OCI-LY7 (cell line): Measurements from ENCODE around the gene TOP3A. TPM values are rescaled to one million over a fixed set of nuclear protein-coding genes. Genes with fewer than 3 reads are reported as not detected.

Experiments used
- BruUV-seq: library from RNA; stranded (reverse); fragments of 400-500 nt; replicated peaks from 2 replicates; lab custom pipeline; 2021; lab: Mats Ljungman, UMichigan
- CTCF ChIA-PET: fragments of 300-600 bp; sonication (Branson Sonifier 250); formaldehyde crosslinking; loops from one replicate; lab custom pipeline; 2022; ENCODE audit warnings: antibody characterized with exemption; ENCODE audit not compliant: unreplicated experiment; lab: Charles Lee
- POLR2A ChIA-PET: fragments of 300-600 bp; sonication (Branson Sonifier 250); formaldehyde crosslinking; loops from one replicate; lab custom pipeline; 2022; ENCODE audit warnings: antibody characterized with exemption; lab: Charles Lee
- DNase-seq: peaks from one replicate; pipeline ENCODE4 v3.0.0-alpha.2; 2015; ENCODE audit warnings: low spot score
- H2AFZ ChIP-seq: fragments of 200-600 bp; sonication (generic), shearing (Covaris generic); 2 replicates; pipeline ENCODE4 v1.6.1; 2014; ENCODE audit warnings: mild to moderate bottlenecking, antibody characterized with exemption, low read length, moderate library complexity
- H3K27ac ChIP-seq: fragments of 200-600 bp; sonication (generic); 2 replicates; pipeline ENCODE4 v1.5.1; 2014; ENCODE audit warnings: mixed run types, low read depth, mild to moderate bottlenecking, moderate library complexity, low read length, inconsistent platforms; ENCODE audit not compliant: poor library complexity, severe bottlenecking
- H3K36me3 ChIP-seq: fragments of 200-600 bp; sonication (generic); 2 replicates; pipeline ENCODE4 v1.6.1; 2014; ENCODE audit warnings: mild to moderate bottlenecking, antibody characterized with exemption, low read length, moderate library complexity, mixed read lengths; ENCODE audit not compliant: insufficient read depth
- H3K4me1 ChIP-seq: fragments of 200-600 bp; sonication (generic); 2 replicates; pipeline ENCODE4 v1.5.1; 2014; ENCODE audit warnings: mild to moderate bottlenecking, low read length; ENCODE audit not compliant: insufficient read depth, poor library complexity, severe bottlenecking
- H3K4me2 ChIP-seq: fragments of 200-600 bp; sonication (generic); 2 replicates; pipeline ENCODE4 v1.6.1; 2014; ENCODE audit warnings: mild to moderate bottlenecking, low read length
- H3K4me3 ChIP-seq: fragments of 200-600 bp; sonication (generic); 2 replicates; pipeline ENCODE4 v1.5.1; 2014; ENCODE audit warnings: mild to moderate bottlenecking, low read depth, low read length; ENCODE audit not compliant: poor library complexity, severe bottlenecking
- H3K79me2 ChIP-seq: fragments of 200-600 bp; sonication (generic); 2 replicates; pipeline ENCODE4 v1.6.1; 2016; ENCODE audit warnings: low read depth, mild to moderate bottlenecking, low read length, moderate library complexity, mixed read lengths; ENCODE audit not compliant: insufficient read depth
- H3K9me2 ChIP-seq: fragments of 200-600 bp; sonication (generic); 2 replicates; pipeline ENCODE4 v1.6.1; 2016; ENCODE audit warnings: mild to moderate bottlenecking, low read length, mixed read lengths; ENCODE audit not compliant: insufficient read depth
- H3K9me3 ChIP-seq: fragments of 200-600 bp; sonication (generic); 2 replicates; pipeline ENCODE4 v1.6.1; 2014; ENCODE audit warnings: mild to moderate bottlenecking, mixed run types, low read length, mixed read lengths
- H4K20me1 ChIP-seq: fragments of 200-600 bp; sonication (generic); 2 replicates; pipeline ENCODE4 v1.6.1; 2014; ENCODE audit warnings: mild to moderate bottlenecking, antibody characterized with exemption, low read length, moderate library complexity, mixed read lengths; ENCODE audit not compliant: insufficient read depth
- EZH2phosphoT487 ChIP-seq: fragments of 200-600 bp; sonication (generic); IDR thresholded peaks from 2 replicates; pipeline ENCODE4 v1.6.1; 2018; ENCODE audit warnings: low read depth, borderline replicate concordance, mild to moderate bottlenecking, mixed run types, antibody characterized with exemption, low read length, moderate library complexity, mixed read lengths
- intact Hi-C: fragments of 100-400 bp; cut with micrococcal nuclease; formaldehyde crosslinking; loops from one replicate; pipeline ENCODE4 v1.10.0; 2022; ENCODE audit not compliant: unreplicated experiment
- total RNA-seq, 2 experiments: library from RNA; depleted of rRNA in 1 of 2; stranded (reverse); fragments of >200 nt in 1 of 2; shearing (Covaris generic) in 1 of 2; gene quantifications; 2 replicates each; pipeline ENCODE4 v1.2.3, GENCODE V29; 2014 to 2022
- TF ChIP-seq, protein P1 (sequence below): fragments of 200-600 bp; sonication (generic); conservative IDR thresholded peaks from 2 replicates; pipeline ENCODE4 v1.5.1; 2014; ENCODE audit warnings: mild to moderate bottlenecking, antibody characterized with exemption, low read length, moderate library complexity, mixed read lengths

TOP3A gene
- total RNA-seq, 2 experiments from 2014 or later = 48.3 to 64.4 TPM

DNA sequence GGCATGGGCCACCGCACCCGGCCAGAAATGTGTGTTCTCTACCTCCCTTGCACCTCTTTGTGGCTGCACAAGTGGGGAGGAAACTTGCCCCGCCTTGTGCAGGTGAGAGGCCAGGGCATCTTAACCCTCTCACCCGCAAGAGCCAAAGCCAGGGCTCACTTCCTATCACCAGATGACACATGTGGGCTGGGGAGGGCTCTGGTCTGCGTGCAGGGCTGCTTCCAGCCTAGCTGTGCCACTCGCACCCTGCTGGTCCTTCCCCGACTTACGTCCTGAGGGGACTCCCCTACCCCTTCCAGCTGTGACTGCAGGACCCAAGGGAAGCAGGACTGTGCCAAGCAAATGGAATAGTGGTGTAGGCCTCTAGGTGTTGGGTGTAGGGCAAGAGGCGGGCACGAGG is 47.4 kb downstream of the TOP3A start:
- H2AFZ ChIP-seq = no peak overlapping the region

DNA sequence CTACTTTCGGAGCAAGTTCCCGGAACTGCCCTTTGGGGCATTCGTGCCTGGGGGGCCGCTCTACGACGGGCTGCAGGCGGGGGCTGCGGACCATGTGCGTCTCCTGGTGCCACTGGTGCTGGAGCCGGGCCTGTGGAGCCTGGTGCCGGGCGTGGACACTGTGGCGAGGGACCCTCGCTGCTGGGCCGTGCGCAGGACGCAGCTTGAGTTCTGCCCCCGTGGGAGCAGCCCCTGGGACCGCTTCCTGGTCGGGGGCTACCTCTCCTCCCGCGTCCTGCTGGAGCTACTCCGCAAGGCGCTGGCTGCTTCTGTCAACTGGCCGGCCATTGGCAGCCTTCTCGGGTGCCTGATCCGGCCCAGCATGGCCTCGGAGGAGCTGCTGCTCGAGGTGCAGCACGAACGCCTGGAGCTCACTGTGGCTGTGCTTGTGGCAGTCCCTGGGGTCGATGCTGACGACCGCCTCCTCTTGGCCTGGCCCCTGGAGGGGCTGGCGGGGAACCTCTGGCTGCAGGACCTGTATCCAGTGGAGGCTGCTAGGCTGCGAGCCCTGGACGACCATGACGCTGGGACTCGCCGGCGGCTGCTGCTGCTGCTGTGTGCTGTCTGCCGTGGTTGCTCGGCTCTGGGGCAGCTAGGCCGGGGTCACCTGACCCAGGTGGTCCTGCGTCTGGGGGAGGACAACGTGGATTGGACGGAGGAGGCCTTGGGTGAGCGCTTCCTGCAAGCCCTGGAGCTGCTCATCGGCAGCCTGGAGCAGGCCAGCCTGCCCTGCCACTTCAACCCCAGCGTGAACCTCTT is 50.7 kb downstream of the TOP3A start:
- DNase-seq = no peak
- CTCF ChIA-PET = no interaction called here
- Histone ChIP-seq H3K36me3 (no peaks in the 10 kb centered on the region; the same call in 1 of the 2 replicates), H4K20me1 (no peaks in the 10 kb centered on the region), H3K4me2 (no peak overlapping the region), H3K4me3 (no peak overlapping the region), H3K27ac (no peak overlapping the region), H3K9me3 (no peaks in the 10 kb centered on the region), H3K79me2 (no peaks in the 10 kb centered on the region), H3K9me2 (no peaks in the 10 kb centered on the region), H3K4me1 (peaks cover 18% of the 10 kb centered on the region), H2AFZ (no peak overlapping the region)
- intact Hi-C loops = no loop called here
- TF ChIP-seq, protein P1, sequence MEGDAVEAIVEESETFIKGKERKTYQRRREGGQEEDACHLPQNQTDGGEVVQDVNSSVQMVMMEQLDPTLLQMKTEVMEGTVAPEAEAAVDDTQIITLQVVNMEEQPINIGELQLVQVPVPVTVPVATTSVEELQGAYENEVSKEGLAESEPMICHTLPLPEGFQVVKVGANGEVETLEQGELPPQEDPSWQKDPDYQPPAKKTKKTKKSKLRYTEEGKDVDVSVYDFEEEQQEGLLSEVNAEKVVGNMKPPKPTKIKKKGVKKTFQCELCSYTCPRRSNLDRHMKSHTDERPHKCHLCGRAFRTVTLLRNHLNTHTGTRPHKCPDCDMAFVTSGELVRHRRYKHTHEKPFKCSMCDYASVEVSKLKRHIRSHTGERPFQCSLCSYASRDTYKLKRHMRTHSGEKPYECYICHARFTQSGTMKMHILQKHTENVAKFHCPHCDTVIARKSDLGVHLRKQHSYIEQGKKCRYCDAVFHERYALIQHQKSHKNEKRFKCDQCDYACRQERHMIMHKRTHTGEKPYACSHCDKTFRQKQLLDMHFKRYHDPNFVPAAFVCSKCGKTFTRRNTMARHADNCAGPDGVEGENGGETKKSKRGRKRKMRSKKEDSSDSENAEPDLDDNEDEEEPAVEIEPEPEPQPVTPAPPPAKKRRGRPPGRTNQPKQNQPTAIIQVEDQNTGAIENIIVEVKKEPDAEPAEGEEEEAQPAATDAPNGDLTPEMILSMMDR = no peak
- TF ChIP-seq EZH2phosphoT487 = no peak
- POLR2A ChIA-PET = no interaction called here
- no TSS peak for BruUV-seq

More for the DNA sequence above, 47.4 kb downstream of the TOP3A start:
- intact Hi-C loops = no loop called here
- TF ChIP-seq EZH2phosphoT487 = no peak
- TF ChIP-seq, protein P1 = no peak
- Histone ChIP-seq H3K9me2 (no peaks in the 10 kb centered on the region), H3K4me2 (no peak overlapping the region), H3K4me3 (no peak overlapping the region), H3K9me3 (no peaks in the 10 kb centered on the region), H3K4me1 (no peaks in the 10 kb centered on the region), H4K20me1 (no peaks in the 10 kb centered on the region), H3K36me3 (peaks cover 14% of the 10 kb centered on the region; the same call in 1 of the 2 replicates), H3K79me2 (no peaks in the 10 kb centered on the region), H3K27ac (no peak overlapping the region)
- CTCF ChIA-PET = no interaction called here
- no peak for DNase-seq
- no TSS peak for BruUV-seq
- POLR2A ChIA-PET = interaction anchor here (0.6 kb wide), 1 partner anchor 1826 kb away, joined by 3 read pairs; no protein-coding TSS in a partner anchor

DNA sequence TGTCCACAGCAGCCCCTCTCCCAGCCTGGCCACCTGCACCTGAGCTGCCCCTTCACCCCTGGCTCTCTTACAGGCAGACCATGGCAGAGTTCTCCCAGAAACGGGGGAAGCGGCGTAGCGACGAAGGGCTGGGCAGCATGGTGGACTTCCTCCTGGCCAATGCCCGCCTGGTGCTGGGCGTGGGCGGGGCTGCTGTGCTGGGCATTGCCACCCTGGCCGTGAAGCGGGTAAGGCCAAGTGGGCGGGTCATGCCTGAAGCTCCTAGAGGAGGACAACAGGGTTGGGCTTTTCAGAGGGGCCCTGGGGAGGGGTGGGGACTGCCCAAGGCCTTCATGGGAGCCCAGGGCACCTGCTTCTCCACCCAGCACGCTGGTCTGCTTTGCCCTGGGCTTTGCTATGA is 52.2 kb downstream of the TOP3A start:
- no peaks in the 10 kb centered on the region for H3K9me3 ChIP-seq
- DNase-seq = no peak
- no peaks in the 10 kb centered on the region for H4K20me1 ChIP-seq
- CTCF ChIA-PET = interaction anchor here (0.5 kb wide), 1 partner anchor 716 kb away, joined by 3 read pairs; no protein-coding TSS in a partner anchor
- TF ChIP-seq EZH2phosphoT487 = no peak
- TF ChIP-seq, protein P1 = no peak
- H3K36me3 ChIP-seq = no peaks in the 10 kb centered on the region; the same call in 1 of the 2 replicates
- H3K4me1 ChIP-seq = peaks cover 24% of the 10 kb centered on the region
- no peak overlapping the region for H3K4me2 ChIP-seq
- no TSS peak for BruUV-seq
- H3K9me2 ChIP-seq = no peaks in the 10 kb centered on the region
- intact Hi-C loops = no loop called here
- H3K27ac ChIP-seq = no peak overlapping the region
- POLR2A ChIA-PET = no interaction called here
- no peak overlapping the region for H3K4me3 ChIP-seq
- H2AFZ ChIP-seq = no peak overlapping the region
- peaks cover 7% of the 10 kb centered on the region; the same call in 1 of the 2 replicates for H3K79me2 ChIP-seq
